Ishikawa (cell line): Measurements from ENCODE around the gene ZBTB47.

Source experiments
- CEBPB ChIP-seq: IDR thresholded peaks from 2 replicates; pipeline ENCODE4 v1.6.1; 2012
- CREB1 ChIP-seq: IDR thresholded peaks from 2 replicates; pipeline ENCODE4 v1.6.1; 2012; ENCODE audit warnings: low read depth
- EGR1 ChIP-seq: IDR thresholded peaks from 2 replicates; pipeline ENCODE4 v1.6.1; 2012
- EP300 ChIP-seq: IDR thresholded peaks from 2 replicates; pipeline ENCODE4 v1.6.1; 2012; ENCODE audit warnings: borderline replicate concordance
- FOXM1 ChIP-seq: IDR thresholded peaks from 2 replicates; pipeline ENCODE4 v1.6.1; 2012; ENCODE audit warnings: low read depth, borderline replicate concordance
- MAX ChIP-seq: IDR thresholded peaks from 2 replicates; pipeline ENCODE4 v1.6.1; 2012
- NFIC ChIP-seq: IDR thresholded peaks from 2 replicates; pipeline ENCODE4 v1.6.1; 2012
- RAD21 ChIP-seq: IDR thresholded peaks from 2 replicates; pipeline ENCODE4 v1.6.1; 2012; ENCODE audit warnings: low read depth
- REST ChIP-seq: IDR thresholded peaks from 2 replicates; pipeline ENCODE4 v1.6.1; 2012; ENCODE audit warnings: low read depth, mild to moderate bottlenecking
- TAF1 ChIP-seq: IDR thresholded peaks from 2 replicates; pipeline ENCODE4 v1.6.1; 2012; ENCODE audit warnings: low read depth, mild to moderate bottlenecking
- TCF12 ChIP-seq: IDR thresholded peaks from 2 replicates; pipeline ENCODE4 v1.6.1; 2012; ENCODE audit warnings: low read depth
- TEAD4 ChIP-seq: IDR thresholded peaks from 2 replicates; pipeline ENCODE4 v1.6.1; 2012
- USF1 ChIP-seq: IDR thresholded peaks from 2 replicates; pipeline ENCODE4 v1.6.1; 2012
- YY1 ChIP-seq: IDR thresholded peaks from 2 replicates; pipeline ENCODE4 v1.6.1; 2012; ENCODE audit warnings: low read depth
- ZBTB7A ChIP-seq: IDR thresholded peaks from 2 replicates; pipeline ENCODE4 v1.6.1; 2012; ENCODE audit warnings: low read depth

ZBTB47 gene

DNA sequence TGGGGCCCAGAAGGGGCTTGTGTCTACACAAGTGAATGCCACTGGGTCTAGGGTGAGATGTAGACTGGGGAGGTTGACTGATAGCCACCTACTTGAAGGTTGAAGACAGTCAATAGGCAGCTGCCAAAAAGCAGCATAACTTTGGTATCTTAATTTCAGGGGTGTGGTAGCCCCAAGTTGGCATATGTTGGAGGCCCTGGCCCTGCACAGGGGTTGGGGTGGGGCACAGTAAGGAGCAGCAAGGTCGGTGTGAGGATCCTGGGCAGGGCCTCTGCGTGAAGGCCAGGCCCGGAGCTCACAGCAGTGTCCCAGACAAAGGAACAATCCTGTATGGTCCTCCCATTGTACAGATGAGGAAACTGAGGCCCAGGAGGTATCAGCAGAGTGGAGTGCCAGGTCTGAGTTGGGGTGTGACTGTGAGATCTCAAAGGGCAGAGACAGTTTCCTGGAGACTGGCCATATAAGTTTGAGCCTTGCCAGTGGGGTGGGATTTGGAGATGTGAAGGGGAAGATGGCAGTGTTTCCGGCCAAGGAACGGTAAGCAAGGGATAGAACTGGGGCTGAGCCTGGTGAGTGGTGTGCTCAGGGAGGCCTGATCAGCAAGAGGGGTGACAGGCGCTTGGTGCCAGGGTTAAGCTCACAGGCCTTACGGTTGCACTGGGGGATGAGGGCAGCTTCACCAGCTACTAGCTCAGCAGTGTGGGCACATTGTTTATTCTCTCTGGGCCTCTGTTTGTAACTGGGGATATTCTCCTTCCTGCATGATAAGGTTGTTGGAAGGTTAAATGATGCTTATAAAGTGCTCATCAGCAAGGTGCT lies 33.5 kb downstream of the ZBTB47 start:
- TF ChIP-seq CREB1 (no peak), ZBTB7A (no peak)

DNA sequence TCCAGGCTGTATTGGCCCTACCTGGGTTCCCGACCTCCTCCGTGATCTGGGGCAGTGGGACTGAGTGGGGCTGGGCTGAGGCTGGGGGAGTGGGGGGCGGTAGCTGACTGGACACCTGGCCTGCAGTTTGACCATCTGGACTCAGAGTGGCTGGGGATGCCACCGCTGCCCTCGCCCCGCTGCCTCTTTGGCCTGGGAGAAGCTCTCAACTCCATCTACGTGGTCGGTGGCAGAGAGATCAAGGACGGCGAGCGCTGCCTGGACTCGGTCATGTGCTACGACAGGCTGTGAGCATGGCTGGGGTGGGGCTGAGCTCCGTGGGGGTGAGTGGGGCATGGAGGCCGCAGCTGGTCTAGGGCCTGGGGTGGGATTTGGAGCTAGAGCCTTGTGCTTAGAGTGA lies 34.5 kb downstream of the ZBTB47 start:
- TF ChIP-seq EP300 (no peak), TAF1 (no peak), EGR1 (no peak), REST (no peak), TCF12 (no peak), CEBPB (no peak), ZBTB7A (no peak), TEAD4 (no peak), MAX (no peak), USF1 (no peak), FOXM1 (no peak), CREB1 (no peak), RAD21 (no peak), YY1 (no peak), NFIC (no peak)

DNA sequence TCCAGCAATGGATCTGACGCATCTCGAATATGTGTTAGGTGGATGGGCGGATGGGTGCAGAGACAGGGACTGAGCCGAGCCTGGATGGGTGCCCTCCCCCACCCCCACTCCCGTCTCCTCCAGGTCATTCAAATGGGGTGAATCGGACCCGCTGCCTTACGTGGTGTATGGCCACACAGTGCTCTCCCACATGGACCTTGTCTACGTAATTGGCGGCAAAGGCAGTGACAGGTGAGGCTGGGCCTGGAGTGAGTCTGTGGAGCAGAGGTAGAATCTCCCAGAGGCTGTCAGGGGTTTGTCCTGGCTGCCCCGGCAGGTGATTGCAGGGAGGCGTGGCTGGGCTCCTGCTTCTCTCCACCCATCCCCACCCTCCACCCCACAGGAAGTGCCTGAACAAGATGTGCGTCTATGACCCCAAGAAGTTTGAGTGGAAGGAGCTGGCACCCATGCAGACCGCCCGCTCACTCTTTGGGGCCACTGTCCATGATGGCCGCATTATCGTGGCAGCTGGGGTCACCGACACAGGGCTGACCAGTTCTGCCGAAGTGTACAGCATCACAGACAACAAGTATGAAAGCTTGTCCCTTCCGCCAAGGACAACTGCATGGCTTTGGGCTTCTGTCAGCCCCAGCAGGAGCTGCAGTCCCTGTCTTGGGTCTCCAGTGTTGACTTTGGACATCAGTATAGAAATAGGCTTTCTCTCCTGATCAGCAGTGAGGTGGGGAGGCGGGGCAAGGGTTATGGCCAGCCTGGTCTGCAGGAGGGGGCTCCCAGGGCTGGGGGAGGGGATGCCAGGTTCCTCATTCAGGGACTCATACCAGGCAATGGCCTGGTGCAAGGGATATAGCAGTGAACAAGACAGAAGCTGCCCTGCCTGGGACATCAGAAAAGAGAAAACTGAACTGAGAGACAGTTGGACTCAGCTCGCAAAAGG lies 35.3 kb downstream of the ZBTB47 start:
- TF ChIP-seq ZBTB7A, result no peak

- TF ChIP-seq REST (no peak), ZBTB7A (no peak), CEBPB (no peak), EGR1 (no peak), NFIC (no peak), TCF12 (no peak), TEAD4 (no peak), MAX (no peak), YY1 (no peak)
Measured at GRCh38 chr3:42689421-42690014, 36.0 kb downstream of the ZBTB47 start.

- TF ChIP-seq REST, result no peak
- TF ChIP-seq MAX, result no peak
- TF ChIP-seq RAD21, result no peak
- TF ChIP-seq FOXM1, result no peak
Measured at GRCh38 chr3:42690191-42690590, 36.7 kb downstream of the ZBTB47 start.
